IMR-90 (cell line): ENCODE measurements around the gene SPATA16. TPM values are rescaled to one million over a fixed set of nuclear protein-coding genes. Genes with fewer than 3 reads are reported as not detected.

ENCODE experiments used
- ATAC-seq: fragments of 200-7000 bp; cut with Tn5 transposase; 2 replicates; pipeline ENCODE4 v1.9.1; 2020; ENCODE audit warnings: low read depth, mild to moderate bottlenecking, moderate library complexity
- BruUV-seq: library from RNA; stranded (reverse); fragments of 400-500 nt; replicated peaks from 2 replicates; lab custom pipeline; 2021; lab: Mats Ljungman, UMichigan
- CTCF ChIA-PET: fragments of 300-600 bp; formaldehyde crosslinking; extraction: SDS; loops from one replicate; lab custom pipeline; 2021; ENCODE audit warnings: antibody characterized with exemption; lab: Yijun Ruan, JAX
- POLR2A ChIA-PET: fragments of 300-600 bp; sonication (Branson Sonifier 250); formaldehyde crosslinking; loops from one replicate; lab custom pipeline; 2022; ENCODE audit warnings: antibody characterized with exemption; ENCODE audit not compliant: unreplicated experiment; lab: Charles Lee
- DNase-seq: peaks from one replicate; pipeline ENCODE4 v3.0.0; 2013
- H2AFZ ChIP-seq: replicated peaks from 2 replicates; pipeline ENCODE3; 2013; ENCODE audit warnings: low read length, mild to moderate bottlenecking; ENCODE audit not compliant: poor library complexity
- H2AK5ac ChIP-seq: 2 replicates; pipeline ENCODE4 v1.6.1; 2013; ENCODE audit warnings: low read depth, low read length, inconsistent platforms
- H2AK9ac ChIP-seq: replicated peaks from 2 replicates; pipeline ENCODE3; 2013; ENCODE audit warnings: mild to moderate bottlenecking, low read depth, low read length, moderate library complexity; ENCODE audit not compliant: poor library complexity
- H2BK120ac ChIP-seq: 2 replicates; pipeline ENCODE4 v1.6.1; 2013; ENCODE audit warnings: low read depth, low read length, inconsistent platforms
- H2BK15ac ChIP-seq: 3 replicates; pipeline ENCODE4 v1.6.1; 2013; ENCODE audit warnings: low read depth, low read length, inconsistent platforms
- H2BK20ac ChIP-seq: 2 replicates; pipeline ENCODE4 v1.6.1; 2013; ENCODE audit warnings: low read depth, mild to moderate bottlenecking, inconsistent platforms, low read length, moderate library complexity
- H2BK5ac ChIP-seq: 2 replicates; pipeline ENCODE4 v1.6.1; 2013; ENCODE audit warnings: mild to moderate bottlenecking, low read depth, low read length, inconsistent platforms; ENCODE audit not compliant: poor library complexity, severe bottlenecking
- H3K14ac ChIP-seq: replicated peaks from 2 replicates; pipeline ENCODE4 v1.6.1; 2013; ENCODE audit warnings: low read depth, low read length, inconsistent platforms
- H3K18ac ChIP-seq: 2 replicates; pipeline ENCODE4 v1.6.1; 2013; ENCODE audit warnings: low read depth, low read length, control low read depth
- H3K23ac ChIP-seq: 2 replicates; pipeline ENCODE4 v1.6.1; 2013; ENCODE audit warnings: low read depth, low read length, inconsistent platforms
- H3K27ac ChIP-seq: 2 replicates; pipeline ENCODE4 v1.5.1; 2013; ENCODE audit warnings: mild to moderate bottlenecking, control low read depth, low read length; ENCODE audit not compliant: insufficient read depth
- H3K27me3 ChIP-seq: 2 replicates; pipeline ENCODE4 v1.6.1; 2013; ENCODE audit warnings: low read length; ENCODE audit not compliant: control insufficient read depth, insufficient read depth
- H3K36me3 ChIP-seq: 2 replicates; pipeline ENCODE4 v1.6.1; 2013; ENCODE audit warnings: low read length, mixed read lengths; ENCODE audit not compliant: control insufficient read depth, insufficient read depth
- H3K4ac ChIP-seq: 2 replicates; pipeline ENCODE4 v1.6.1; 2013; ENCODE audit warnings: low read depth, low read length, inconsistent platforms
- H3K4me1 ChIP-seq: 2 replicates; pipeline ENCODE4 v1.6.1; 2013; ENCODE audit warnings: low read length, mixed read lengths; ENCODE audit not compliant: control insufficient read depth, insufficient read depth
- H3K4me2 ChIP-seq: 2 replicates; pipeline ENCODE4 v1.6.1; 2013; ENCODE audit warnings: low read depth, mild to moderate bottlenecking, control low read depth, low read length, moderate library complexity
- H3K4me3 ChIP-seq: 2 replicates; pipeline ENCODE4 v1.5.1; 2013; ENCODE audit warnings: low read depth, mild to moderate bottlenecking, control low read depth, low read length, moderate library complexity; ENCODE audit not compliant: insufficient read depth
- H3K56ac ChIP-seq: 2 replicates; pipeline ENCODE4 v1.6.1; 2013; ENCODE audit warnings: low read length, inconsistent platforms; ENCODE audit not compliant: insufficient read depth; ENCODE audit errors: extremely low read depth
- H3K79me1 ChIP-seq, 2 experiments: 2 replicates each; pipeline ENCODE4 v1.6.1; 2013; ENCODE audit warnings: low read length in 2 of 2, inconsistent platforms in 1 of 2, low read depth in 1 of 2
- H3K9ac ChIP-seq: 2 replicates; pipeline ENCODE4 v1.6.1; 2013; ENCODE audit warnings: low read depth, low read length, control low read depth
- H3K9me1 ChIP-seq: 2 replicates; pipeline ENCODE4 v1.6.1; 2013; ENCODE audit warnings: low read length, inconsistent platforms; ENCODE audit not compliant: insufficient read depth
- H3K9me3 ChIP-seq: 2 replicates; pipeline ENCODE4 v1.6.1; 2013; ENCODE audit warnings: low read length; ENCODE audit not compliant: control insufficient read depth, insufficient read depth
- H4K20me1 ChIP-seq: 2 replicates; pipeline ENCODE4 v1.6.1; 2013; ENCODE audit warnings: low read length, inconsistent platforms; ENCODE audit not compliant: insufficient read depth
- H4K5ac ChIP-seq: 2 replicates; pipeline ENCODE4 v1.6.1; 2013; ENCODE audit warnings: mild to moderate bottlenecking, low read depth, low read length, control low read depth
- H4K8ac ChIP-seq, 2 experiments: 2 replicates each; pipeline ENCODE4 v1.6.1; 2013; ENCODE audit warnings: low read depth in 2 of 2, low read length in 2 of 2, control low read depth in 1 of 2, inconsistent platforms in 1 of 2
- H4K91ac ChIP-seq: 2 replicates; pipeline ENCODE4 v1.6.1; 2013; ENCODE audit warnings: low read depth, low read length, inconsistent platforms; ENCODE audit not compliant: insufficient read depth
- BHLHE40 ChIP-seq: fragments of 150-350 bp; IDR thresholded peaks from 2 replicates; pipeline ENCODE4 v1.6.1; 2016; ENCODE audit warnings: mild to moderate bottlenecking, low read depth, low read length
- CEBPB ChIP-seq: IDR thresholded peaks from 2 replicates; pipeline ENCODE4 v1.6.1; 2012; ENCODE audit warnings: low read depth, low read length, improper control_type of control experiment
- CHD1 ChIP-seq: IDR thresholded peaks from 2 replicates; pipeline ENCODE4 v1.6.1; 2012; ENCODE audit warnings: low read depth, low read length, improper control_type of control experiment
- ELK1 ChIP-seq: fragments of 150-350 bp; IDR thresholded peaks from 2 replicates; pipeline ENCODE4 v1.6.1; 2016; ENCODE audit warnings: low read depth, mild to moderate bottlenecking, low read length, moderate library complexity, borderline replicate concordance
- FOS ChIP-seq: fragments of 150-350 bp; IDR thresholded peaks from 2 replicates; pipeline ENCODE4 v1.6.1; 2016; ENCODE audit warnings: low read depth, low read length
- MAFK ChIP-seq: IDR thresholded peaks from 2 replicates; pipeline ENCODE4 v1.6.1; 2012; ENCODE audit warnings: low read depth, low read length, improper control_type of control experiment
- MAZ ChIP-seq: IDR thresholded peaks from 2 replicates; pipeline ENCODE4 v1.6.1; 2012; ENCODE audit warnings: low read depth, mild to moderate bottlenecking, low read length, improper control_type of control experiment, moderate library complexity, borderline replicate concordance
- MXI1 ChIP-seq: IDR thresholded peaks from 2 replicates; pipeline ENCODE4 v1.6.1; 2012; ENCODE audit warnings: low read depth, mild to moderate bottlenecking, low read length, moderate library complexity, borderline replicate concordance
- NFE2L2 ChIP-seq: fragments of 150-350 bp; IDR thresholded peaks from 2 replicates; pipeline ENCODE4 v1.6.1; 2016; ENCODE audit warnings: low read depth, mild to moderate bottlenecking, low read length
- POLR2A ChIP-seq: IDR thresholded peaks from 2 replicates; pipeline ENCODE4 v1.6.1; 2012; ENCODE audit warnings: mild to moderate bottlenecking, low read depth, low read length
- RAD21 ChIP-seq: IDR thresholded peaks from 2 replicates; pipeline ENCODE4 v1.6.1; 2012; ENCODE audit warnings: low read length, improper control_type of control experiment
- RCOR1 ChIP-seq: IDR thresholded peaks from 2 replicates; pipeline ENCODE4 v1.6.1; 2012; ENCODE audit warnings: mild to moderate bottlenecking, low read length, improper control_type of control experiment; ENCODE audit not compliant: insufficient replicate concordance
- RFX5 ChIP-seq: IDR thresholded peaks from 2 replicates; pipeline ENCODE4 v1.8.0; 2012; ENCODE audit warnings: low read depth, mild to moderate bottlenecking, low read length, moderate library complexity
- SMC3 ChIP-seq: fragments of 150-350 bp; IDR thresholded peaks from 2 replicates; pipeline ENCODE4 v1.6.1; 2016; ENCODE audit warnings: low read depth, mild to moderate bottlenecking, antibody characterized with exemption, low read length, moderate library complexity
- USF2 ChIP-seq: fragments of 150-350 bp; IDR thresholded peaks from 2 replicates; pipeline ENCODE4 v1.6.1; 2017; ENCODE audit warnings: mild to moderate bottlenecking, antibody characterized with exemption, low read length, low read depth
- WGBS, 2 experiments: methylation state at CpG; one replicate each; pipeline versions ENCODE4 v1.1.5 to v1.1.7; 2013; ENCODE audit warnings: missing lambda C conversion rate in 2 of 2; ENCODE audit not compliant: insufficient read length in 1 of 2; ENCODE audit errors: extremely low coverage in 2 of 2; 5-methylcytosine and 5-hydroxymethylcytosine counted together
- dilution Hi-C: fragments of 300-500 bp; cut with HindIII; formaldehyde crosslinking; loops from one replicate; pipeline ENCODE4 v1.14.3; 2018; ENCODE audit warnings: low sequenced_read_pairs; ENCODE audit not compliant: unreplicated experiment
- in situ Hi-C: fragments of 300-500 bp; cut with MboI; formaldehyde crosslinking; loops from 3 replicates; pipeline ENCODE4 v1.14.3; 2019; ENCODE audit warnings: low sequenced_read_pairs, inconsistent platforms, mixed read lengths
- intact Hi-C: fragments of 100-400 bp; cut with micrococcal nuclease; formaldehyde crosslinking; loops from 2 replicates; pipeline ENCODE4 v1.10.0; 2022
- polyA plus RNA-seq, 3 experiments: library from polyadenylated mRNA; depleted of rRNA; stranded (reverse); fragments of >200 nt; gene quantifications; 2 replicates each; pipeline ENCODE4 v1.2.3, GENCODE V29; 2012; ENCODE audit warnings: low replicate concordance in 1 of 3
- total RNA-seq: library from RNA; depleted of rRNA; stranded (reverse); fragments of >200 nt; gene quantifications from 2 replicates; pipeline ENCODE4 v1.2.3, GENCODE V29; 2012

SPATA16 gene
- total and polyA plus RNA-seq, 2 of the 4 experiments (the other 2 are of a cell fraction): not detected

GRCh38 chr3:172877011-172877410 is 264.0 kb downstream of the SPATA16 start:
- Histone ChIP-seq H3K9ac (no peak overlapping the region), H3K27me3 (no peaks in the 10 kb centered on the region; the same call in 1 of the 2 replicates), H3K9me3 (no peaks in the 10 kb centered on the region), H4K5ac (no peak overlapping the region), H3K18ac (no peak overlapping the region), H3K56ac (no peak overlapping the region), H3K4me2 (no peak overlapping the region), H4K91ac (no peak overlapping the region), H3K27ac (no peak overlapping the region), H3K9me1 (no peaks in the 10 kb centered on the region), H2BK15ac (no peak overlapping the region), H4K8ac (no peak overlapping the region), H3K14ac (no peak overlapping the region), H2BK5ac (no peak overlapping the region), H2BK20ac (no peak overlapping the region), H3K36me3 (no peaks in the 10 kb centered on the region), H2AK9ac (no peak overlapping the region), H2AK5ac (no peak overlapping the region), H2BK120ac (no peak overlapping the region), H4K20me1 (no peaks in the 10 kb centered on the region), H3K4me3 (no peak overlapping the region), H3K4me1 (no peaks in the 10 kb centered on the region), H3K79me1 (no peaks in the 10 kb centered on the region), H2AFZ (no peak overlapping the region), H3K4ac (no peak overlapping the region), H3K23ac (no peak overlapping the region)
- intact Hi-C loops (no loop called here), dilution Hi-C loops (no loop called here), in situ Hi-C loops (no loop called here)
- 17% methylated on average over 1 of the region's 4 CpGs; no CpG with 5 or more reads in 1 of the 2 experiments for WGBS, 2 experiments
- TF ChIP-seq NFE2L2 (no peak), FOS (no peak), ELK1 (no peak), CHD1 (no peak), MAFK (no peak), USF2 (no peak), RFX5 (no peak), CEBPB (no peak), SMC3 (no peak), RCOR1 (no peak), MAZ (no peak), BHLHE40 (no peak), POLR2A (no peak), MXI1 (no peak), RAD21 (no peak)
- ChIA-PET CTCF (no interaction called here), POLR2A (no interaction called here)
- DNase-seq: no peak
- BruUV-seq: no TSS peak
- no peak for ATAC-seq
